ENCODE data around the gene EPN1. TPM values are rescaled to one million over a fixed set of nuclear protein-coding genes. Genes with fewer than 3 reads are reported as not detected.

The EPN1 gene
- total and polyA plus RNA-seq, 8 donors, result 38.4 to 102 (median 80.9) TPM

- DNase-seq (peak in 1 of 6 donors; percentile 70), FAIRE-seq (no peak), ATAC-seq (no peak)
- intact Hi-C loops (cut with DNase I), result no loop called here
- H3K36me3 ChIP-seq, result peaks cover 11 to 54% (median 28%) of the 10 kb centered on the region in 3 donors
- H3K4me1 ChIP-seq, result no peaks in the 10 kb centered on the region
- H3K27ac ChIP-seq, result no peak overlapping the region
- H3K4me3 ChIP-seq, result no peak overlapping the region
- H3K27me3 ChIP-seq, result no peaks in the 10 kb centered on the region
- WGBS, 2 donors, result 85% methylated on average over 30 of the region's 30 CpGs
- TF ChIP-seq, protein P1, sequence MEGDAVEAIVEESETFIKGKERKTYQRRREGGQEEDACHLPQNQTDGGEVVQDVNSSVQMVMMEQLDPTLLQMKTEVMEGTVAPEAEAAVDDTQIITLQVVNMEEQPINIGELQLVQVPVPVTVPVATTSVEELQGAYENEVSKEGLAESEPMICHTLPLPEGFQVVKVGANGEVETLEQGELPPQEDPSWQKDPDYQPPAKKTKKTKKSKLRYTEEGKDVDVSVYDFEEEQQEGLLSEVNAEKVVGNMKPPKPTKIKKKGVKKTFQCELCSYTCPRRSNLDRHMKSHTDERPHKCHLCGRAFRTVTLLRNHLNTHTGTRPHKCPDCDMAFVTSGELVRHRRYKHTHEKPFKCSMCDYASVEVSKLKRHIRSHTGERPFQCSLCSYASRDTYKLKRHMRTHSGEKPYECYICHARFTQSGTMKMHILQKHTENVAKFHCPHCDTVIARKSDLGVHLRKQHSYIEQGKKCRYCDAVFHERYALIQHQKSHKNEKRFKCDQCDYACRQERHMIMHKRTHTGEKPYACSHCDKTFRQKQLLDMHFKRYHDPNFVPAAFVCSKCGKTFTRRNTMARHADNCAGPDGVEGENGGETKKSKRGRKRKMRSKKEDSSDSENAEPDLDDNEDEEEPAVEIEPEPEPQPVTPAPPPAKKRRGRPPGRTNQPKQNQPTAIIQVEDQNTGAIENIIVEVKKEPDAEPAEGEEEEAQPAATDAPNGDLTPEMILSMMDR (IDR thresholded peaks at IDR 0.05), result no peak
- H3K9me3 ChIP-seq, result no peaks in the 10 kb centered on the region
Measured at GRCh38 chr19:55668603-55669348, 6.2 kb upstream of the EPN1 start.

- intact Hi-C loops (cut with DNase I), result no loop called here
- WGBS, 2 donors, result 85 to 87% methylated on average over 36 to 43 of the region's 43 CpGs
- peak in 1 of 6 donors; percentile 74 for DNase-seq
- Histone ChIP-seq H3K4me1 (peaks cover 0 to 2% (median 0%) of the 10 kb centered on the region in 3 donors), H3K36me3 (peaks cover 11 to 46% (median 21%) of the 10 kb centered on the region in 3 donors), H3K4me3 (no peak overlapping the region), H3K27me3 (no peaks in the 10 kb centered on the region), H3K9me3 (no peaks in the 10 kb centered on the region), H3K27ac (no peak overlapping the region)
- TF ChIP-seq, protein P1 (IDR thresholded peaks at IDR 0.05), result no peak
- no peak for FAIRE-seq
- no peak for ATAC-seq
Measured at GRCh38 chr19:55669418-55670279, 5.4 kb upstream of the EPN1 start.

DNA sequence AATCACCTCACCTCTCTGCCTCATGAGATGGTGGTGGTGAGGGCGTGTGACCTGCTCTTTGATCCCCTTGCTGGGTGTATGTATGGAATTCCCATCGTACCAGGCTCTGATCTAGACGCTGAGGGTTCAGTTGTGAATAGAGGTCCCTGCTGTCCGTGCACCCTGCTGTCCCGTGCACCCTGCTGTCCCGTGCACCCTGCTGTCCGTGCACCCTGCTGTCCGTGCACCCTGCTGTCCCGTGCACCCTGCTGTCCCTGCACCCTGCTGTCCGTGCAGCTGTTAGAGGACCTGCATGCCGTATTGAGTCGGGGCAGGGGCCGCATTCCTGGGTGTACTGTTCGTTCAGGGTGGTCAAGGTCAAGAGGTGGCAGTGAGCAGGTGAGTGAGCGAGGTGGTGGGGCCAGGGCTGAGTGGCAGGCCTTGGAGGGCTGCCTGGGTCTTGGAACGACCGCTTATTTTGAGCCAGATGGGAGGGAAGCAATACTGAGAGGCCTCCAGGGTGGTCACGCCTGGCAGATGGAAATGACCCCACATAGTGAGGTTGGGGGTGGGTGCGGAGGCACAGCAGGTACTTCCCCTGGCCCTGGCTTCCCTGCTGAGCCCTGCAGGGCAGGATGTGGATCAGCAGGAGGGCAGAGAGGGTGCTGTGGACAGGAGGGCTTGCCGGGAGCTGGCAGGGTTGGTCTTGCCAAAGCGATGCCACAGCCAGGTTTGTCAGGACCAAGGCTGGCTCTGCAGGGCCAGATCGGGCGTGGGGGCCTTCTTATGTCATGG lies 4.6 kb upstream of the EPN1 start:
- no peaks in the 10 kb centered on the region for H3K9me3 ChIP-seq
- TF ChIP-seq, protein P1 (IDR thresholded peaks at IDR 0.05), result no peak
- DNase-seq (peak in 4 of 6 donors; percentile 55 to 95 (median 62)), ATAC-seq (no peak), FAIRE-seq (no peak)
- intact Hi-C loops (cut with DNase I), result no loop called here
- WGBS, 2 donors, result 66 to 67% methylated on average over 23 of the region's 23 CpGs
- peaks cover 11 to 46% (median 21%) of the 10 kb centered on the region in 3 donors for H3K36me3 ChIP-seq
- H3K27ac ChIP-seq, result no peak overlapping the region
- H3K4me3 ChIP-seq, result no peak overlapping the region
- H3K4me1 ChIP-seq, result peaks cover 0 to 2% (median 0%) of the 10 kb centered on the region in 3 donors
- no peaks in the 10 kb centered on the region for H3K27me3 ChIP-seq

DNA sequence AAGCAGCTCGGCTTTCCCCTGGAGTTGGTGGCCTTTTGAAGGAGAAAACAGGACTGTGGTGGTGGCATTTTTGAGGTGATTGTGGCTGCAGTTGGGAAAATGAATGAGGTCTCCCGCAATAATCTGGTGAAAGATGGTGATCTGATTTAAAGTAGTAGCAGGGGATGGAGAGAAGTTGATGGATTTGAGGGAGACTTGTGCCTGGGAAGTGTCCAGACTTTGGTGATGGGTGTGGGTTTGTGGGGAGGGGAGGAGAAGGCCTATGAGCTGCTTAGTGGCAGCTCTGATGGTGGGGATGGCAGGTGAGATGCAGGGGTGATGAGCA lies 4.0 kb upstream of the EPN1 start:
- FAIRE-seq (no peak), DNase-seq (no peak), ATAC-seq (no peak)
- WGBS, 2 donors, result 65 to 71% methylated on average over 2 of the region's 2 CpGs
- intact Hi-C loops (cut with DNase I), result no loop called here
- Histone ChIP-seq H3K36me3 (peaks cover 8 to 40% (median 18%) of the 10 kb centered on the region in 3 donors), H3K9me3 (no peaks in the 10 kb centered on the region), H3K4me1 (peaks cover 0 to 5% (median 1%) of the 10 kb centered on the region in 3 donors), H3K4me3 (no peak overlapping the region), H3K27ac (no peak overlapping the region), H3K27me3 (no peaks in the 10 kb centered on the region)
- TF ChIP-seq, protein P1 (IDR thresholded peaks at IDR 0.05), result no peak

Data from pancreas (tissue), 10 donors.